NCI-H146 (cell line): ENCODE measurements around the gene BCL6.

ENCODE experiments used
- DNase-seq: peaks from one replicate; lab custom pipeline; 2025; lab: John Stamatoyannopoulos, UW

BCL6 gene

DNA sequence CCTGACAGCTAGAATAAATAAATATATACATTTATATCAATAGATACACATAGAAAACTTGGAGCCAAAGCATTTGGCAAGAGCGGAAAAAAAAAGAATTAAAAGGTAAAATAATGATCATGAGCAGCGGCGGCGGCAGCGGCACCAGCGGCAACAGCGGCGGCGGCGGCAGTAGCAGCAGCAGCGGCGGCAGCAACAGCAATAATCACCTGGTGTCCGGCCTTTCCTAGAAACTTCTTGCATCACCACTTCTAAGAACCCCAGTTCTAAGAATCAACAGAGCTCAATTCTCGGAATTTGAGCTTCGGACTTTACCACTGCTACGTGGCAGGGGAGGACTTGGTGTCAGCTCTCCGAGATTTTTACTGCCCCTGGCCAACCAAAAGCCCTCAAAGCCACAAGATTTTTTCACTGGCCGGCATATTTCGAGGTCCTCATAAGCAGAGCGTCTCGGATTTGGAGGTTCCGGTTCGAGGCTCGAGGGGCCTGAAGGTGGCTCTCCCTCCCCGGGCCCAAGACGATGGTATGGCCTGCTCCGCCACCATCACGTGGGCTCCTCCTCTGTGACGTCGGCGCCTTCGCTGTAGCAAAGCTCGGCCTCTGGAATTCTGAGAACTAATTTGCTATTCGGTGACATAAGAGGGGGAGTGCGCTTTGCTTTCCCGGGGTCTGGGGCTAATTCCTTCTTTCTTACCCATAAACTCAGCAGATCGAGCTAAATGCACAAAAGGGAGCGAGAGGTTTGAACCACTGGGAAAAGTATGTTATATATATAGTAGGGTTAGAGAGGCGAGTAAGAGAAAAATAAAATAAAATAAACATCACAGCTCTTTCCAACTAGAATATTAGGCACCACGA is at the start of gene BCL6:
Gene BCL6 (minus strand): TSS at position 268 of the 858 bp plus-strand sequence. CDS start 11,775 bp downstream, outside the sequence.
- peak; percentile 70 for DNase-seq

DNA sequence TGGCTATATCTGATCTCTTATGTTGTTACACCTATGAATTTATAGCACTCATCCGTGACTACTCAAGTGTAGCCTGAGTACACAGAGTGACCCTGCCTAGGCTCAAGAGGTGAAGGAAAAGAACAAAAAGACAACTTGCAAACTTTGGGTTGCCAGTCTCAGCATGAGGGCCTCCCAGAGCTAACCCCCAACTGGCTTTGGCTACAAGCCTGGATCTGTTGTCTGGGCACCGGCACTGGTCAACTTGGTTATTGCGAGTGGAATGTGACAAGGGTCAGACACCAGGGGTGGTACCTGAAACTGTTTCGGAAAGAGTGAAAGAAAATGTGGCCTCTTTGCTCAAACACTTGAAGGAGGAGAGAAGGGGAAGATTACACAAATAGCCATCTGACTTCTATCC is 49.5 kb upstream of the BCL6 start:
- no peak for DNase-seq

DNA sequence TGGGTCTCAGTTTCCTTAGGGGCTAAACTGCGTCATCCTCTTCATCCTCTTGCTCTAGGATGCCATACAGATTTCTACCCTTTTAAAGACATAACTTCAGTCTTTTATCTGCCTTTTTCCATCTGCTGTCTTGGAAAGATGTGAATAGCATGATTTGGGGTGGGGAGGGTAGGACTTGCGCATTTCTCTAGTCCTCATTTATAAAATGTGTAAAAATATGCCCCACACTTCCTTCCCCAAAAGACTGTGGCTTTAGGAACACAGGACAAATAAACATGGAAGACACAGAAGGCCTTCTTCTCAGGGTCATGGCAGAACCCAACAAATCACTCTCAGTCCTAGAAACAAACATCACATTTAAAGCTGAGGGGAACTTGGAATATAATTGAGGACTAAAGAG is 48.4 kb upstream of the BCL6 start:
- DNase-seq, result no peak

GRCh38 chr3:187792521-187792920 is 47.3 kb upstream of the BCL6 start:
- DNase-seq, result no peak

GRCh38 chr3:187789872-187790271 is 44.6 kb upstream of the BCL6 start:
- DNase-seq, result no peak

DNA sequence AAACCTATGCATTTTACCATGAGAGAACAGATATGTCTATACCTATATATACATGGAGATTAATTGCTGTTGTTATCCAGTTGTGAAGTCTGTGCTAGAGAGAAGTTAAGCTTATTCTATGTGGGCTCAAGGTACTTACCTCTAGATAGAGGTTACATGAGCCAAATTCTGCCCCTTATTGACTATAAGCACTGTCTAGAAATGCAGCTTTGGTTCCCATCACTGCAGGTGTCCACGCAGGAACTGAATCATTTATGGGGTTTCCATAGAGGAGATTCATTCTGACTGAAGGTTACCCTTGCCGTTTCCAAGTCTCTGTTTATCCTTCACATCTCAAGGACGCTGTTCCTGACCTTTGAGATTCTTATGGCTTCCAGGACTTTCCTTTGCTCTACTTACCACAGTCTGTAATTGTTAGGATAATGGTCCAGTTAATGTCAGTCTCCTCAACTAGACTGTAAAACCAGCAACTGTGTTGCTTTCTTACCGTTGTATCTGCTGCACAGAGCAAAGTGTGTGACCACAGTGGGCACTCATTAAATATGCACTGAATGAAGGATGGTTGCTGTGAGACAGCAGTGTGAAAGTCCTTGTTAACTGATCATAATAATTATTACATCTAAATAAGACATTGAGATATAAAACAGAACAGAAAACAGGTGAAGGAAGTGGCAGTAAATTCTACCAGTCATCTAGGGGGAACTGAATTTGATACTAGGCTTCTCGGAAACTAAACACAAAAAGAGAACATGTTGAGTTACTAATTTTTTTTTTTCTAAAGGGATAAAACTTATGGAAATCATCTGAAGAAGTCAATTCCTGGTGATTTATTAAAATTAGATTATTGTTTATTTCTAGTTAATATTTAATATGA is 44.0 kb upstream of the BCL6 start:
- no peak for DNase-seq

- DNase-seq, result no peak
These were observed 37.8 kb upstream of the BCL6 start for GRCh38 chr3:187783098-187783497.

GRCh38 chr3:187782006-187782405 is 36.7 kb upstream of the BCL6 start:
- DNase-seq, result no peak

GRCh38 chr3:187781001-187781400 is 35.7 kb upstream of the BCL6 start:
- no peak for DNase-seq

GRCh38 chr3:187778726-187779125 is 33.5 kb upstream of the BCL6 start:
- DNase-seq, result no peak

DNA sequence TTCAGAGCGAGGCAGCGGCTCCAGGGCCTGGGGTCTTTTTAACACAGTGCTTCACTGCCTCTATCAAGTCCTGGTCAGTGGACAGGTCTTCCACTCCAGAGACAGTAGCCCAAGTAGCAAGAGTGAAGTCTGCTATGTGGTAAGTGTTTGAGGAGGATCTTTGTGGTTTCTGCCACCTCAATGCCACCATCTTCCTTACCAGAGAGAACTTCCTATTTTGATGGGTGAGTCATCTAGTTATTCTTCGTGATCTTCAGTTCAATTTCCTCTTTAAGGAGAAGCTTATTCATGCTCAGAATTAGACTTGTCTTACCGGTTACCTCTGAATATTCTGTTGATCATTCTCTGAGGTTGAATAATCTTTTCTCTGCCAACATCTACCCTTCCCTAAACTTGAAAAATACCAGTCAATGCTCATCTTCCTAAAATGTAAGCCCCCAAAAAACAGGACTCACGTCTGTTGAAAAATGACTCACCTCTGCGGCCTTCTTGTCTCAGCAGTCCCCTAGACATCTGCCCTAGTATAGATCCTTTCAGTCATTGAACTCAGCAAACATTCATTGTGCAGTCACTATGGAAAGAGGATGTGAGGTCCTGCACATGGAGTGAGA is 32.2 kb upstream of the BCL6 start:
- no peak for DNase-seq

DNA sequence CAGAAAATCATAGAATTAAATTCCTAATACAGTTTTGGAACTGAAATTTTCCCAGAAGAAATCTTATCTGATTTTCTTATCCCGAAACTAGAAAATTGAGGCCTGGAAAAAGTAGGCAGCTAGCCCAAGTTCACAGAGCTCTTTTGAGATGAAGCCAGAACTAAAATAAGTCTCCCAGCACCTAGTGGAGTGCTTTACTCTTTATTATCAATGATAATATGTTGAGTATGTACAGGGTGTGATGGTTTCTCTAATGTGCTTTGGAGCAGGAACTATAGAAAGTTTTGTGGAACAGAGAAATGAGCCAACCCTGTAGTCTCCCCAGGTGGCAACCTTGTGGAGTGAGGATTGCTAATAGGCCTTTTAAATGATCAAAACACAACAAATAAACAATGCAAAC is 30.3 kb upstream of the BCL6 start:
- no peak for DNase-seq

GRCh38 chr3:187774185-187774789 is 29.0 kb upstream of the BCL6 start:
- no peak for DNase-seq

DNA sequence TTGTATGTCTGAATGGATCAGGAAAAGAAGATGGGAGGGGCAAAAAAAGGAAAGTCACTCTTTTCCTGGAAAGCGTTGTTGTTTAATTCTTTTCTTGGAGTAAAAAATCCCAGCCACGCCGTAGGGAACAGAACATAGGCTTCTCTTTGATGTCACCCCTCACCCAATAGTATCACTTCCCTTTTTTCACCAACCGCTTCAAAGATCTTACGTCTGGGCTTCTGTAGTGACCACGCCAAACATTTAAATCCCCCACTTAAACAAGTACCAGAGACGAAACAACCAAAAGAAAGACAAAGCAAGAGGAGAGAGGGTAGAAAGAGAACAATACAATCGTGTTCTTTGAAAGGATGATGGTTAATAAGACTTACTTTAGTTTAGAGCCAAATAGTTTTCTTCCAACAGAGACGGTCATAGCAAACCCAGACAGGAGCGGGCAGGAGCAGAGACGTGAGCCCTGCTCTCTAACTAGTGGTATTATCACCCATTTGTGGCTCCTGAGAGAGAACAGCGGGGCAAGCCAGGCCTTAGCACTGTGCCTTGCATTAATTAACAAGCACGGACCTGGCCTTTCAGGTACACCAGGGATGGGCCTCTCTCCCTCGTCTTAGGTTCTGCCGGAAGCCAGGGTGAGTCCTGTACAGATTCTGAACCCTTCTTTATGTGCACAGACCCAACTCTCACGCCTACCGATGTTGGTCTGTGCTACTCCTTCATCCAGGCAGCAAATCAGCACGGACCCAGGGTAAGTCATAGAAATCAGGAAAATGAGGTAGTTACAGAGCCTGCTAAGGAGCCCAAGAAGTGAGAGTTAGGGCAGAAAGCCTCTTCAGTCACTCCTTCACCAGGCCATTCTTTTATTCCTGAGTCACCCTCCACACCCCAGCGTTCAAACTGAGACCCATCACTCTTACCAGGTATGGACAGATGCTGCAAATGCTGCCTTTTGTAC is 28.2 kb upstream of the BCL6 start:
- DNase-seq, result no peak

- DNase-seq, result no peak
These were observed 25.0 kb upstream of the BCL6 start for GRCh38 chr3:187770224-187770623.

DNA sequence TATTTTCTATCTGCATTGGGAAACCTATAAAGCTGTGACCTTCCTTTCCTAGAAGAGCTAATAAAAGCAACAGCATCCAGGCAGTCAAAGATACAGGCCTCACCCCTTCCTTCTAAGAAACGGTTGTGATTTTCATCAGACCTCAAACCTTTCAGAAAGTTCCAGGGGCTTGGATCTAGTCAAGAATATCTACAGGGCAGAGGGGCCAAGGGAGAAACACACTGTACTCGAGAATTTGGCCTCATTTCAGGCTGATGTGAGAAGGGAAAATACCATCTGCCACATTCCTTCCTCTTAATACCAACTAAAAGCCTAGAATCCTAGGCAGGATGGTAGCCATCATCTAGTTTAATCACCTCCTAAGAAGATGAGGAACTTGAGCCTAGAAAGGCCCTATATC is 24.5 kb upstream of the BCL6 start:
- DNase-seq, result no peak

GRCh38 chr3:187767266-187768012 is 22.2 kb upstream of the BCL6 start:
- no peak for DNase-seq

GRCh38 chr3:187765342-187765741 is 20.1 kb upstream of the BCL6 start:
- no peak for DNase-seq

DNA sequence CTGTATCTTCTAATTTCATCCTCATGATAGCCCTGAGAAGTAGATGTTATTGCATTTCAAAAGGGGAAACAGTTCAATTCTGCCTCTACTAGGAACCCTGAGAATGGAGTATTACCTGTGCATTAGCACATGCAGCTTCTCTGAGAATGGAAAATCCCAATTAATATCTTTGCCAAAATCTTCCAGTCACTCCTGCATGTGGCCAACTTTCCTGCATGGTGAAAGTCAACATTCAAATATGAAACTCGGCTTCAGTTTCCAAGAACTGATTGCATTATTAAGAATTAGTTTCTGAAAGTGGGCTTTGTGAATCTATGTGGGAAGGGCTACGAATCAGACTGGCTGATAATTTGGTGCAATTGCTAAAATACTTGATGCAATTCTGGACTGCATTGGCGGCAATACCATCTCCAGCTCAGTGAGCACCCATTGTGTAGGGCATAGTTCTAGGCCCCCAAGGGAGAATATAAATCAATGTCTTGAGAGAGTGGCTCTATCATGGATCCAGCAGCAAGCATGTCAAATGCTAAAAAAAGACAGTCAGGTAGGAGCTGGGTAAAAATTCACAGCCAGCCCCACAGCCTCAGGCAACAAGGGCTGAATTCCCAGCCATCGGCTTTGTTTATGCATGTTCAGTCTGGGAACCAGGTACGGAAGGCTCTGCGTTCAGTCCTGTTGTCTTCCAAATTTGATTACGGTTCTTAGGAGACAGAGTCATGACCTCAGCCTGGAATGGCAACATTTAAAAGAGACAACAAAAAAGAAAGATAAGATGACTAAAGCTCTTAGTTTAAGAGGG is 18.8 kb upstream of the BCL6 start:
- DNase-seq, result no peak
